Osteocyte (in vitro differentiated cells): ENCODE measurements around the gene FOXN1. TPM values are rescaled to one million over a fixed set of nuclear protein-coding genes. Genes with fewer than 3 reads are reported as not detected.

ENCODE experiments used
- DNase-seq: peaks from one replicate; pipeline ENCODE4 v3.0.0; 2021; ENCODE audit warnings: mixed read lengths; ENCODE audit not compliant: unreplicated experiment; ENCODE audit errors: extremely low spot score
- H3K27ac Mint-ChIP-seq: one replicate; pipeline ENCODE4 v1.8.0; 2021; ENCODE audit warnings: mild to moderate bottlenecking, mixed read lengths; ENCODE audit not compliant: unreplicated experiment
- H3K27me3 Mint-ChIP-seq: one replicate; pipeline ENCODE4 v1.8.0; 2021; ENCODE audit warnings: mixed read lengths; ENCODE audit not compliant: unreplicated experiment
- H3K36me3 Mint-ChIP-seq: one replicate; pipeline ENCODE4 v1.8.0; 2021; ENCODE audit warnings: mixed read lengths; ENCODE audit not compliant: unreplicated experiment
- H3K4me1 Mint-ChIP-seq: one replicate; pipeline ENCODE4 v1.8.0; 2021; ENCODE audit warnings: mixed read lengths; ENCODE audit not compliant: unreplicated experiment
- H3K4me3 Mint-ChIP-seq: one replicate; pipeline ENCODE4 v1.8.0; 2021; ENCODE audit warnings: mild to moderate bottlenecking, moderate library complexity, mixed read lengths; ENCODE audit not compliant: unreplicated experiment
- H3K9me3 Mint-ChIP-seq: one replicate; pipeline ENCODE4 v1.8.0; 2021; ENCODE audit warnings: mixed read lengths; ENCODE audit not compliant: unreplicated experiment
- total RNA-seq: library from RNA; stranded (reverse); gene quantifications from 2 replicates; pipeline ENCODE4 v1.2.1, GENCODE V29; 2021
- TF ChIP-seq, protein P1 (sequence below): fragments of 200-600 bp; sonication (generic); IDR thresholded peaks from 2 replicates; pipeline ENCODE4 v1.5.0; 2021; ENCODE audit warnings: antibody characterized with exemption, mild to moderate bottlenecking, moderate library complexity

FOXN1 gene
- total RNA-seq, 1 donor from 2014 or later, result not detected

GRCh38 chr17:28507567-28508203, 1.5 kb downstream of the FOXN1 start:
- no peaks in the 10 kb centered on the region for H3K36me3 Mint-ChIP-seq
- no peaks in the 10 kb centered on the region for H3K9me3 Mint-ChIP-seq
- no peak overlapping the region for H3K27ac Mint-ChIP-seq
- TF ChIP-seq, protein P1, sequence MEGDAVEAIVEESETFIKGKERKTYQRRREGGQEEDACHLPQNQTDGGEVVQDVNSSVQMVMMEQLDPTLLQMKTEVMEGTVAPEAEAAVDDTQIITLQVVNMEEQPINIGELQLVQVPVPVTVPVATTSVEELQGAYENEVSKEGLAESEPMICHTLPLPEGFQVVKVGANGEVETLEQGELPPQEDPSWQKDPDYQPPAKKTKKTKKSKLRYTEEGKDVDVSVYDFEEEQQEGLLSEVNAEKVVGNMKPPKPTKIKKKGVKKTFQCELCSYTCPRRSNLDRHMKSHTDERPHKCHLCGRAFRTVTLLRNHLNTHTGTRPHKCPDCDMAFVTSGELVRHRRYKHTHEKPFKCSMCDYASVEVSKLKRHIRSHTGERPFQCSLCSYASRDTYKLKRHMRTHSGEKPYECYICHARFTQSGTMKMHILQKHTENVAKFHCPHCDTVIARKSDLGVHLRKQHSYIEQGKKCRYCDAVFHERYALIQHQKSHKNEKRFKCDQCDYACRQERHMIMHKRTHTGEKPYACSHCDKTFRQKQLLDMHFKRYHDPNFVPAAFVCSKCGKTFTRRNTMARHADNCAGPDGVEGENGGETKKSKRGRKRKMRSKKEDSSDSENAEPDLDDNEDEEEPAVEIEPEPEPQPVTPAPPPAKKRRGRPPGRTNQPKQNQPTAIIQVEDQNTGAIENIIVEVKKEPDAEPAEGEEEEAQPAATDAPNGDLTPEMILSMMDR, result no peak
- no peaks in the 10 kb centered on the region for H3K4me1 Mint-ChIP-seq
- DNase-seq, result no peak
- peaks cover 51% of the 10 kb centered on the region for H3K27me3 Mint-ChIP-seq
- H3K4me3 Mint-ChIP-seq, result no peak overlapping the region

DNA sequence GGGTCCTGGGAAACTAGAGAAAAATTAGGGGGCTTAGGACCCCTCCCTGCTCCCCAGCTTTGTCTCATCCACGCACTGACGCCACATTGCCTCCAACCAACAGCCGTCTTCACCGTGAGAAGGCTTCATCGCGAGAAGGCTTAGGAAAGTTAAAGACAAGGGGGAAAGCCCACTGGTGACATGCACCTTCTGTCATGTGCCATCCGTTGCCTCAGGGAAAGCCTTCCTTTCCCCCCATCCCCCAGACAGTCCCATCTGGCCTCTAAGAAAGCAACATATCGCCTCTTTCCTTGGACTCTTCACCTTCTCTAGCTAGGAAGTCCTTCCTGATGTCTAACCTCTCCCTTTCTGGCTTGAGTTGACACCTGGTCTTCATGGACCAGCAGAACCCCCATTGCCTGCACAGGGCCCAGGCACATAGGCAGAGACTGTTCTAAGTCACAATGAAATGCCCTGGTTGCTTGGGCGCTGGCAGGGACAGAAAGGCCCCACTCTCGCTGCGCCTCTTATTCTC, 2.1 kb downstream of the FOXN1 start:
- no peaks in the 10 kb centered on the region for H3K9me3 Mint-ChIP-seq
- H3K4me3 Mint-ChIP-seq, result no peak overlapping the region
- H3K4me1 Mint-ChIP-seq, result no peaks in the 10 kb centered on the region
- no peaks in the 10 kb centered on the region for H3K36me3 Mint-ChIP-seq
- H3K27me3 Mint-ChIP-seq, result peaks cover 55% of the 10 kb centered on the region
- TF ChIP-seq, protein P1, result no peak
- DNase-seq, result no peak
- H3K27ac Mint-ChIP-seq, result no peak overlapping the region

- Mint-ChIP-seq H3K36me3 (no peaks in the 10 kb centered on the region), H3K27ac (no peak overlapping the region), H3K4me1 (no peaks in the 10 kb centered on the region), H3K9me3 (no peaks in the 10 kb centered on the region), H3K27me3 (peaks cover 58% of the 10 kb centered on the region), H3K4me3 (no peak overlapping the region)
- DNase-seq, result no peak
- TF ChIP-seq, protein P1, result no peak
These were observed 3.6 kb downstream of the FOXN1 start for GRCh38 chr17:28509789-28510188.

- Mint-ChIP-seq H3K27ac (no peak overlapping the region), H3K9me3 (no peaks in the 10 kb centered on the region), H3K27me3 (peaks cover 50% of the 10 kb centered on the region), H3K36me3 (no peaks in the 10 kb centered on the region), H3K4me1 (no peaks in the 10 kb centered on the region), H3K4me3 (no peak overlapping the region)
- TF ChIP-seq, protein P1, result no peak
- no peak for DNase-seq
These were observed 5.8 kb downstream of the FOXN1 start for GRCh38 chr17:28511858-28512461.

DNA sequence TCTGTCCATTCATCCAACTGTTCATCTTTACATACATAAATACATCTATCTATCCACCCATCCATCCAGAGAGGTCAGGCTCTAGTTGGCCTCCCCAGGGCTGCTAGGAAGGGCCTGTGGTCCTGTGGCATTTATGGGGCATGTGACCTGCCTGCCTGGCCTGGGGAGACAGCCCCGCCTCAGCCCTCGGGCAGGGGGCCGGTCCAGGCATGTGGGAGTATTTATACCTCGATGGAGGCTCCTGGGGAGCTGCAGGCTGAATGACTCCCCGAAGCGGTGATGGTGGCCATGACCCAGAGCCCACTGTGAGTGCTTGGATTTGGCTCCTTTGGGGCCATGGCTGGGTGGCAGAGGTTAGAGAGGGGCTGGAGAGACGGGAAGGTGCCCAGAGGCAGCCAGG, 7.3 kb downstream of the FOXN1 start:
- H3K4me1 Mint-ChIP-seq, result no peaks in the 10 kb centered on the region
- no peaks in the 10 kb centered on the region for H3K9me3 Mint-ChIP-seq
- TF ChIP-seq, protein P1, result no peak
- DNase-seq, result no peak
- H3K36me3 Mint-ChIP-seq, result no peaks in the 10 kb centered on the region
- peaks cover 46% of the 10 kb centered on the region for H3K27me3 Mint-ChIP-seq
- no peak overlapping the region for H3K27ac Mint-ChIP-seq
- no peak overlapping the region for H3K4me3 Mint-ChIP-seq
